NCI-H2081 (cell line): ENCODE measurements around the gene BNC1.
"Not testable (repeated sequence)": the region's sequence is repeated elsewhere in the genome, so short reads cannot be mapped to it uniquely, and the experiment has no call there.

ENCODE experiments used
- DNase-seq, 2 experiments: peaks; one replicate each; lab custom pipeline; 2025; lab: John Stamatoyannopoulos, UW

BNC1 gene

DNA sequence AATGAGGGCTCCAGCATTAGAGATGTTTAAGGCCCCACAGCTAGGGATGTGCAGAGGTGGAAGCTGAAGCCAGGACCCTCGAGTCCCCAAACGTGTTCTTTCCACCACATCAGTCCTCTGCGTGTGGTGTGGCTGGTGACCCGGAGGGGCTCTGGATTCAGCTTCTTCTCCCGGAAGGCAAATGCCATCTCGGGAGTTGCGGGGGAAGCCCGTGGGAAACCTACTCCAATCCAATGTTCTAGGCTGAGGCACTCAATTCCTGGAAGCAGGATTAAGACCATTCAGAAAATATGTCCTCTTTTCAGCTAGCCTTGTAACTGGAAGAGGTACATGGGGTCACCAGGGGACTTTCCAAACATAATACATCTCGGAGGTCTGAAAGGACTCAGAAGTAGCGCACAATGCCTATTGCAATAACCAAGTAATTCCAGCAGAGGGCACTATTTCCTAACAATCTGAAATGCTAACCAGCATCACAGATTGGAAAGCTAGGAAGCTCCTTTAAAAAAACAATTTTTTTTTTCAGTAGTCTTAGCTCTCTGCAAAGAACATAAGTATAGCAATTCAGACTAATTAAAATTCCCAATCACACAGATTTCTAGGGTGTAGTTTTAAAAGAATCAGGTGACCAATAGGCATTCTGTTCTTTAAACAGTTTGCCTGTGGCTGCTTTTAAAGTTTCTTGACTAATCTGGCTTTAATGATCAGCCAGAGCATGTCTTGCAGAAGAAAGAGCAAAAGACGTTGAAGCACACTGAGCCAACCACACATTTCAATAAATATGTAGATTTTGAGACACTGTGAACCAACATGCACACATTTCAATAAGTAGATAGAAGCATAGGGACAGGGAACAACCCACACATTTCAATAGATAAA is 36.1 kb downstream of the BNC1 start:
- DNase-seq = peak; percentile 53 to 62

DNA sequence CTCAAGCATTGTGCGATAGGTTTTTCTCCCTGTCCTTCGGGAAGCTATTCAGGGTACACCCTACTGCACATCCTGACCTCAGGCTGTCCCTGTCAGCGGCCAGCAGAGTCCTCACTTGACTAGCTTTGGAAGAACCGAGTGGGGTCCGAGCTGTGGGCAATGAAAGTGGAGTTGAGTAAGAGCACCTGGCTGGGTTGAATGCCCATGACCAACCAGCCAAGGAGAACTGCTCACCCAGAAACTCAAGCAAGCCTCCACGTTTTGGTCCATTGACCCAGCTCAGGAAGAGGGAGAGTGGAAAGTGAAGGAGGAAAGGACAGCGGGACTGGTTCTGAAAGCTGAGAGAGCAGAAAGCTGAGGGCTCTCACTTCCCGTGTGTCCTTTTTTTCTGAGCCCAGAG is 40.8 kb downstream of the BNC1 start:
- DNase-seq = no peak

DNA sequence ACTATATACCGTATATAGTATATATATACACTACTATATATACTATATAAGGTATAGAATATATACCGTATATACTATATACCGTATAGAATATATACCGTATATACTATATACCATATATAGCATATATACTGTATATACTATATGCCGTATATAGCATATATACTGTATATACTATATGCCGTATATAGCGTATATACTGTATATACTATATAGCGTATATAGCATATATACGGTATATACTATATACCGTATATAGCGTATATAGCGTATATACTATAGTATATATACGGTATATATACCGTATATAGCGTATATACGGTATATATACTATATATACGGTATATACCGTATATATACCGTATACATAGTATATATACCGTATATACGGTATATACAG is 54.2 kb downstream of the BNC1 start:
- DNase-seq = no peak

DNA sequence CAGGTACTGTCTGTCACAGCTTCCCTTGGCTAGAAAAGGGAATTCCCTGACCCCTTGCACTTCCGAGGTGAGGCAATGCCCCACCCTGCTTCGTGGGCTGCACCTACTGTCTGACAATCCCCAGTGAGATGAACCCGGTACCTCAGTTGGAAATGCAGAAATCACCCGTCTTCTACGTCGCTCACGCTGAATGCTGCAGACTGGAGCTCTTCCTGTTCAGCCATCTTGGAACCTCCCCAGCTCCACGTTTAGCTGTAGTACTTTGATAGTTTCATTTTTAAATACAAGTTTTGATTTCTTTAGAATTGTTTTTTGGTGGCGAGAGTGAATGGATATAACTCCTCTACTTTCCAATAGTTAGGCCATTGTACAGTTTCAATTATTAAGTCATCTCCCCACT is 59.0 kb downstream of the BNC1 start:
- DNase-seq = no peak

DNA sequence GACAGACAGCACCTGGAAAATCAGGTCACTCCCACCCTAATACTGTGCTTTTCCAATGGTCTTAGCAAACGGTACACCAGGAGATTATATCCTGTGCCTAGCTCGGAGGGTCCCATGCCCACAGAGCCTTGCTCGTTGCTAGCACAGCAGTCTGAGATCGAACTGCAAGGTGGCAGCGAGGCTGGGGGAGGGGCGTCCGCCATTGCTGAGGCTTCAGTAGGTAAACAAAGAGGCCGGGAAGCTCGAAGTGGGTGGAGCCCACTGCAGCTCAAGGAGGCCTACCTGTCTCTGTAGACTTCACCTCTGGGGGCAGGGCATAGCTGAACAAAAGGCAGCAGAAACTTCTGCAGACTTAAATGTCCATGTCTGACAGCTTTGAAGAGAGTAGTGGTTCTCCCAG is 62.7 kb downstream of the BNC1 start:
- DNase-seq = not testable (repeated sequence)

DNA sequence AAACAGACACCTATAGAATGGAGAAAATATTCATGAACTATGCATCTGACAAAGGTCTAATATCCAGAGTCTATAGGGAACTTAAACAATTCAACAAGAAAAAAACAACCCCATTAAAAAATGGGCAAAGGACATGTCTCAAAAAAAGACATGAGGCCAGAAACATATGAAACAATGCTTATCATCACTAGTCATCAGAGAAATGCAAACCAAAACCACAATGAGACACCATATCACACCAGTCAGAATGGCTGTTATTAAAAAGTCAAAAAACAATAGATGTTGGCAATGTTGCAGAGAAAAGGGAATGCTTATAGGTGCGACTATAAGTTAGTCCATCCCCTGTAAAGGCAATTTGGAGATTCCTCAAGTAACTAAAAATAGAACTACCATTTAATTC is 65.4 kb downstream of the BNC1 start:
- DNase-seq = no peak

DNA sequence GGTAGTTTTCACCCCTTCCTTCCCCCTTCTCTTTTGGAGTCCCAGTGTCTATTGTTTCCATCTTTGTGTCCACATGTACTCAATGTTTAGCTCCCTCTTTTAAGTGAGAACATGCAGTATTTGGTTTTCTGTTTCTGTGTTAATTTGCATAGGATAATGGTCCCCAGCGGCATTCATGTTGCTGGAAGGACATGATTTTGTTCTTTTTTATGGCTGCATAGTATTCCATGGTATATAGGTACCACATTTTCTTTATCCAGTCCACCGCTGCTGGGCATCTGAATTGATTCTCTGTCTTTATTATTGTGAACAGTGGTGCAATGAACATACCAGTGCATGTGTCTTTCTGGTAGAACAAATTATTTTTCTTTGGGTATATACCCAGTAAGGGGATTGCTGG is 69.2 kb downstream of the BNC1 start:
- DNase-seq = no peak

DNA sequence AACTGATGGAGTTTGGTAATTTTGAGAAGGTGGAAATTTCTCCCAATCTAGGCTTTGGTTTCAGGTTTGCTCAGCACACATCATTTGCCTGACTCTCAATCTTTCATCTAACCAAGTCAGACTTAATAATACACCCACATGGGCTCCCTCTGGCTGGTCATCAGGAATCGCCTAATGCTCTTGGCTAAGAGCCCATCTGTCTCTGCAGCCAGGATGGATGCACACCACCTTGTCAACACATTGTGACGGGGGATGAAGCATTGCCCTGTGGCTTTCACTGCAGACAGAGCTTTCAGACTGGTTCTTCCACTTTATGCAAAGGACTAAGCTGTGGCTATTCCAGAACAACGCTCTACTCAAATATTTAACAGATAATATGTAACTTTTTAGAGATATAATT is 73.8 kb downstream of the BNC1 start:
- peak; percentile 17 to 67 for DNase-seq

DNA sequence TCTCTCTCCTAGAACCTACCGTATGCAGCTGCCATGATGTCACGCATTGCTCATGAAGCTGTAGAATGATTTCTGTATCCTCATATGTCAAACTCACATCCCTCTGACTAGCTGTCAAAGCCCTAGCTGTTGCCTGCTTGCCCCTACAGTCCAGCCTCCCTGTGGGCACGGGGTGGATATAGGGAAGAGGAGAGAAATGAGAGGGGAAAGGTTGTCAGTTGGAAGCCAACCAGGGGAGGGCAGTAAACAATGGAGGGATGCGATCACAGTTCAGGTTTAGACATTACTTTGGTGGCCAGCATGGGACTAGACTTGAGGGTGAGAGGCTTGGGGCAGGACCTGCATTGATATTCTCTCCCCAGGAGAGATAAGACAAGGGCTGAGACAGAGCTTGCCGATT is 75.1 kb downstream of the BNC1 start:
- no peak for DNase-seq

DNA sequence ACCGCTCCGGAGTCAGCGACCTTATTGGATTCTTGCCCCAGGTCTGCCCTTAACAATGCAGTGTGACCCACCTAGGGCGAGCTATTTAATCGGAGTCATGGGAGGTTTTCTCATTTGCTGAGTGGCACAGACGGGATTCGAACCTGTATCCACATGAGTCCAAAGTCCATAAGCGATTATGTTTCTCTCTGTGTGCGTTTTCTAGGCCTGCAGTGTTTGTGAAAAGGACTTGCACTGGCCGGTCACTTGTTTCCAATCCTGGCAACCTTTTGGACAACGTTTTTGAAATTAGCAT is 76.2 kb downstream of the BNC1 start:
- DNase-seq = peak in 1 of 2 experiments; percentile 57

DNA sequence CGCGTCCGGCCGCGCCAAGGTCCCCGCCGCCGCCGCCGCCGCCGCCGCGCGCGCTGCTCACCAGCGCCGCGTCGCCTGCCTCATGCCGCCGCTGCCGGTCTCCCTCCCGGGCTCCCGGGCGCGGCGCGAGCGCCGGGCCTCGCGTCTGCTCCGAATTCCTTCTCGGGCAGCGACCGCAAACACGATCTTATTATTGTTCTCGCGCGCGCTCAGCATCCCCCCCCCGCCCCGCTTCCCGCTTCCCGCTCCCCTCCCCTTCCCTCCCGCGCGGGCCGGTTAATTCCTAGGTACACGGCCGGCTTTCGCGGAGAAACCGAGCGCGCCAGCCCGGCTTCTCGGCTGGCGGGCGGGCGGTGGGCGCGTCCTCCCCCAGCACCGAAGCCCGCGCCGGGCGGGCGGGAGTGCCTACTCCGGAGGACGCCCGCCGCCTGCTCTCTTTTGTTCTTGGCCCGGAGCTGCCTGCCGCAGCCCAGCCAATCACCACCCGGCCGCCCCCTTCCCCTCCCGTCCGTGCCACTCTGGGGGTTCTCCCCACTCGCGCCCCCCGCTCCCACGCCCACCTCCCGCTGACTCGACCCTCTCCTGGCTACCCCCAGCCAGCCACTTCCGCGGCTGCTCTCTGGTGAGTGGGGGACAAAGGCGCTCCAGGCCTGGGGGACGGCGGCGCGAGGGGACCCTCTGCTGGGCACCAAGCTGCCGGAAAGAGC is 76.7 kb downstream of the BNC1 start, which contains the start of gene HDGFL3:
HDGFL3 (minus strand) TSS at position 164 of the 707 bp plus-strand sequence. CDS start 409 bp downstream, outside the sequence.
- DNase-seq = peak; percentile 62 to 63

DNA sequence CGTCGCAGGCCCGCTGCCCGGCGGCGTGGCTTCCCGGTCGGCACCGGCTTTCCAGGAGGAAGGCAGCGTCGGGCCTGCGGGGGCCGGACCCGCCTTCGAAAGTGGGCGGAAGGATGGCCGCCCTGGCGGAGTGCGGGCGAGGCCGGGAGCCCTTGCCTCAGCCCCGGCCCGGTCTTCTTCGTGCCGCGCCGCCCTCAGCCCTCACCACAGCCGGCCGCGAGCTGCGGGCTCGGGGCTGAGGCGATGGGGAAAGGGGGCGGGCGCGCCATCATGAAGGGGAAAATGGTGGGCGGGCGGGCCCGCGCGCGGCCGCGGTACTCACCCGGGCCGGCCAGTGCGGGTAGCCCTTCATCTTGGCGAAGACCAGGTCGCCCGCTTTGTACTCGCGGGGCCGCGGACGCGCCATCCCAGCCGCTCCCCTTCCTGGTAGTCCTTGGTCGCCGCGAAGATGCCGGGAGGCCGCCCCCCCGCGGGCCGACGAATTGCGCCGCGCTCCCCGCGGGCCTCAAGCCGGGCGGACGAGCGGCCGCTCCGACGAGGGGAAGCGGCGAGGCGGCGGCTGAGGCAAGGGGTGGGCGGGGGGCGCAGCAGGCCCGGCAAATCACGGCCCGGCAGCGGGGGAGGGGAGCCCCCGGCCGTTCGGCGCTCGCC is 77.3 kb downstream of the BNC1 start:
- peak; percentile 5 to 38 for DNase-seq

DNA sequence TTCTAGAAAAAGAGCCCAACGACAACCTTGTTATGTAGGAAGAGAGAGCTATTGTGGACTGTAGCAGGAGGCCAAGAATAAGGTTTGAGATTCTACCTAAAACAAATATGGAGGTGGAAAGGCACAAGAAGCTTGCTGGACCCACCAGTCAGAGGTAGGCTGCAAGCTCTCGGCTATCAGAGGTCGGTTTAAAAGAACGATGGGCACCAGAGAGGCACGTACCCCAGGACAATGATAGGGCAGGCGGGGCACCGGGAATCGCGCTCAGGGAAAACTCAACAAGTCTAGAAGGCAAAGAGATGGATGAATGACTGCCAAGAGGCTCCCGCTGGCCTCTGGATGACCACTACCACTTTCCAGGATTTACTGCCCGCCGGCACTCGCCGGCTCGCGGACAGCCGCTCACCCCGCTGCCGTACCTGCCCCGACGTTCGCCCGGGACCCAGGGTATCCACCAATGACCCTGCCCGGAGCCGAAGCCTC is 77.9 kb downstream of the BNC1 start:
- DNase-seq = no peak
